ENCODE measurements around the gene DPF3. TPM values are rescaled to one million over a fixed set of nuclear protein-coding genes. Genes with fewer than 3 reads are reported as not detected.

DPF3 gene
- polyA plus RNA-seq, 2 of the 4 experiments (the other 2 are of a cell fraction): 0.05 to 0.09 TPM

DNA sequence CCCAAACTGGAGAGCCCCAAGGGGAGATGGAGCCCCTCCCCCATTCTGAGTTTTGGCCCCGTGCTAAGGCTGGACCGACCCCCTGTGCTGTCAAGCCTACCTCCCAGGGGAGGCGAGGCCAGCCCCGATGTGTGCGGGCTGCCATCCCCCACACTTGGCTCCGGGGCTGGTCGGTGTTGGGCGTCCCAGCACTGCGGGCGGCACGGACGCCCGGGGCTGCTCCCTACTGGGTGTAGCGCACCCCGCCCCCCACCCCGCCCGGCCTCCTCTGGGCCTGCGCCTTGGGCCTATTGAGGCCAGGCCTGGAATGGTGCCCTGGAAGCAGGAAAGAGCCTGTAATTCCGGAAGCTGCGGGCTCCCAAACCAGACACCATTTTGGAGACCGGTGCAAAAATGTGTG is 35.0 kb upstream of the DPF3 start:
- ATAC-seq (no peak), DNase-seq (ENCODE audit: low read depth in 1 of 2, low spot score in 1 of 2) (no peak), FAIRE-seq (no peak)
- no peaks in the 10 kb centered on the region for H3K9me3 ChIP-seq
- no peak overlapping the region for H3K27ac ChIP-seq
- CTCF ChIA-PET: interaction anchor here (1.7 kb wide), 2 partner anchors 19 to 24 kb away, joined by 7 to 8 read pairs; no protein-coding TSS in a partner anchor
- H3K4me1 ChIP-seq: peaks cover 5% of the 10 kb centered on the region; the same call in 1 of the 3 replicates
- TF ChIP-seq ESRRA (IDR thresholded peaks at IDR 0.05; ENCODE audit: borderline replicate concordance, low read length) (no peak), ZFP36 (IDR thresholded peaks at IDR 0.05; ENCODE audit: borderline replicate concordance, partially characterized antibody) (no peak), JUN (IDR thresholded peaks at IDR 0.05) (no peak), NPAS2 (CRISPR knock-in tag; IDR thresholded peaks at IDR 0.05; ENCODE audit: borderline replicate concordance) (no peak), ZNF302 (CRISPR knock-in tag; IDR thresholded peaks at IDR 0.05) (no peak), MAZ (IDR thresholded peaks at IDR 0.05; ENCODE audit: borderline replicate concordance, low read depth, low read length) (no peak), MAFK (IDR thresholded peaks at IDR 0.05; ENCODE audit: partially characterized antibody) (no peak), CBX2 (IDR thresholded peaks at IDR 0.05; ENCODE audit: borderline replicate concordance, low read depth) (no peak), HOXA7 (CRISPR knock-in tag; IDR thresholded peaks at IDR 0.05) (no peak), CEBPB (IDR thresholded peaks at IDR 0.05) (no peak), ELK1 (IDR thresholded peaks at IDR 0.05; ENCODE audit: low read depth, low read length) (no peak), USF2 (IDR thresholded peaks at IDR 0.05) (no peak), HEYL (CRISPR knock-in tag; IDR thresholded peaks at IDR 0.05) (no peak), GATA3 (IDR thresholded peaks at IDR 0.05; ENCODE audit: borderline replicate concordance) (no peak), ZC3H11A (IDR thresholded peaks at IDR 0.05) (no peak), SREBF2 (IDR thresholded peaks at IDR 0.05) (no peak), EHMT2 (IDR thresholded peaks at IDR 0.05; ENCODE audit: low read depth) (no peak), E2F6 (IDR thresholded peaks at IDR 0.05; ENCODE audit: borderline replicate concordance, low read depth) (no peak), BHLHE40 (IDR thresholded peaks at IDR 0.05; ENCODE audit: low read depth, low read length) (no peak)
- TF ChIP-seq, protein P1, sequence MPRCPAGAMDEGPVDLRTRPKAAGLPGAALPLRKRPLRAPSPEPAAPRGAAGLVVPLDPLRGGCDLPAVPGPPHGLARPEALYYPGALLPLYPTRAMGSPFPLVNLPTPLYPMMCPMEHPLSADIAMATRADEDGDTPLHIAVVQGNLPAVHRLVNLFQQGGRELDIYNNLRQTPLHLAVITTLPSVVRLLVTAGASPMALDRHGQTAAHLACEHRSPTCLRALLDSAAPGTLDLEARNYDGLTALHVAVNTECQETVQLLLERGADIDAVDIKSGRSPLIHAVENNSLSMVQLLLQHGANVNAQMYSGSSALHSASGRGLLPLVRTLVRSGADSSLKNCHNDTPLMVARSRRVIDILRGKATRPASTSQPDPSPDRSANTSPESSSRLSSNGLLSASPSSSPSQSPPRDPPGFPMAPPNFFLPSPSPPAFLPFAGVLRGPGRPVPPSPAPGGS (IDR thresholded peaks at IDR 0.05): no peak
- POLR2A ChIA-PET: no interaction called here
- no peak overlapping the region for H3K4me2 ChIP-seq
- H3K4me3 ChIP-seq: no peak overlapping the region
- 96% methylated on average over 5 of the region's 21 CpGs for WGBS (ENCODE audit: missing lambda C conversion rate)

GRCh38 chr14:72926292-72927028 is 32.6 kb upstream of the DPF3 start, which contains the start of gene DCAF4:
Gene DCAF4 (plus strand): TSS chr14:72926464. CDS start chr14:72937979, 11,515 bp downstream.
- Histone ChIP-seq H3K4me1 (peaks cover 5% of the 10 kb centered on the region; the same call in 1 of the 3 replicates), H3K9me3 (no peaks in the 10 kb centered on the region), H3K4me3 (peak within 1 kb of the TSS; percentile 67), H3K4me2 (peak within 1 kb of the TSS; percentile 88), H3K27ac (peak within 1 kb of the TSS; percentile 71 to 82)
- ChIA-PET POLR2A (no interaction called here), CTCF (interaction anchor here (0.9 to 2.2 kb wide), 5 partner anchors 14 to 412 kb away, joined by 3 to 14 read pairs (median 6); no protein-coding TSS in a partner anchor)
- ATAC-seq: peak; percentile 96 to 97
- 1% methylated on average over 14 of the region's 59 CpGs for WGBS (ENCODE audit: missing lambda C conversion rate)
- peak; percentile 46 for FAIRE-seq
- DNase-seq (ENCODE audit: low read depth in 1 of 2, low spot score in 1 of 2): peak; percentile 98 to 99
- TF ChIP-seq JUN (IDR thresholded peaks at IDR 0.05) (peak in 1 of 2 experiments; percentile 44; a peak in 2 of 5 replicates), GATA3 (IDR thresholded peaks at IDR 0.05; ENCODE audit: borderline replicate concordance) (no peak), PHF8 (IDR thresholded peaks at IDR 0.05; ENCODE audit: borderline replicate concordance, low read depth) (peak; percentile 71), MYC (IDR thresholded peaks at IDR 0.05; ENCODE audit: borderline replicate concordance, low read length) (peak; percentile 67; the same call in 1 of the 2 replicates), ZNF302 (CRISPR knock-in tag; IDR thresholded peaks at IDR 0.05) (no peak), PBX3 (IDR thresholded peaks at IDR 0.05) (peak; percentile 94), POLR2A (IDR thresholded peaks at IDR 0.05; ENCODE audit: low read length) (peak; percentile 27; the same call in 1 of the 2 replicates), RCOR1 (IDR thresholded peaks at IDR 0.05; ENCODE audit: low read depth, low read length) (no peak), RFX5 (IDR thresholded peaks at IDR 0.05) (no peak), NPAS2 (CRISPR knock-in tag; IDR thresholded peaks at IDR 0.05; ENCODE audit: borderline replicate concordance) (peak; percentile 63; the same call in 1 of the 2 replicates), SMC3 (IDR thresholded peaks at IDR 0.05) (no peak), E2F6 (IDR thresholded peaks at IDR 0.05; ENCODE audit: borderline replicate concordance, low read depth) (peak; percentile 58)
- TF ChIP-seq, protein P1 (IDR thresholded peaks at IDR 0.05): no peak
- TF ChIP-seq, protein P2, sequence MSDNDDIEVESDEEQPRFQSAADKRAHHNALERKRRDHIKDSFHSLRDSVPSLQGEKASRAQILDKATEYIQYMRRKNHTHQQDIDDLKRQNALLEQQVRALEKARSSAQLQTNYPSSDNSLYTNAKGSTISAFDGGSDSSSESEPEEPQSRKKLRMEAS (IDR thresholded peaks at IDR 0.05): peak; percentile 95

All from A549 (cell line).